GM18870 (cell line): ENCODE measurements around the gene SKIC8.
"Not testable (repeated sequence)": the region's sequence is repeated elsewhere in the genome, so short reads cannot be mapped to it uniquely, and the experiment has no call there.

Source experiments
- ATAC-seq: cut with Tn5 transposase; IDR thresholded peaks from one replicate; pipeline ENCODE4 v1.9.1; 2021; ENCODE audit warnings: moderate library complexity; ENCODE audit not compliant: unreplicated experiment

SKIC8 gene

GRCh38 chr15:78257681-78258080, 41.7 kb downstream of the SKIC8 start:
- ATAC-seq, result no peak

DNA sequence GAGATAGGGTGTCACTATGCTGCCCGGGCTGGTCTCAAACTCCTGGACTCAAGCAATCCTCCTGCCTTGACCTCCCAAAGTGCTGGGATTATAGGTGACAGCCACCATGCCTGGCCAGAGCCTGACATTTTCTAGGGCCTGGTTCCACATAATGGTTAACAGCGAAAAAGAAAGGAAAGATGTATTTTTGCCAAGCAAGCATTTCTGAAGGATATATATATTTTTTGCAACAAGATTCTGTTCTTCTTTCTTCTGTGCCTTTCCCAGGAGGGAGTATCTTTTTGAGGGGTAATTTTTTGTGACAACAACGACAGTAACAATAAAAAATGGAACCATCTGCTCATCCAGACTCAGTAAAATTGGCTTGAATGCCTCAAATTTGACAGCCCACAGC, 43.4 kb downstream of the SKIC8 start:
- no peak for ATAC-seq

- ATAC-seq, result no peak
Observed at GRCh38 chr15:78255421-78256043, 43.9 kb downstream of the SKIC8 start.

DNA sequence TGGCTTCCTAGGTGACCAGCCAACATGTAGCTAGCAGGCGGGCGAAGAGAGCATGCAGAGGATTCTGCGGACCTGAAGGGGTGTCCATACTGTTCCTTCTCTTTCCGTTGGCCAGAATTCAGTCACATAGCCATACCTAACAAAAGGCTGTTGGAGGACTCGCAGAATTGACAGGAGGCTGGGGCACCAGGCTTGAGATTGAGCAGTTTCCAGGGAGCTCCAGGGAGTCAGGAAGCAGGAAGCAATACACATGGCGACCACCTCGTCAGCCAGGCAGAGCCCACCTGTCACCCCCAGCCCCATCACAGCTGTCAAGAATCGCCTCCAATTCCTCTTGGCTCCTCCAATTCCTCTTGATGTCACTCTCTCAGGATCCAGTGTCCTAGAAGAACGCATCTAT, 48.3 kb downstream of the SKIC8 start:
- no peak for ATAC-seq

DNA sequence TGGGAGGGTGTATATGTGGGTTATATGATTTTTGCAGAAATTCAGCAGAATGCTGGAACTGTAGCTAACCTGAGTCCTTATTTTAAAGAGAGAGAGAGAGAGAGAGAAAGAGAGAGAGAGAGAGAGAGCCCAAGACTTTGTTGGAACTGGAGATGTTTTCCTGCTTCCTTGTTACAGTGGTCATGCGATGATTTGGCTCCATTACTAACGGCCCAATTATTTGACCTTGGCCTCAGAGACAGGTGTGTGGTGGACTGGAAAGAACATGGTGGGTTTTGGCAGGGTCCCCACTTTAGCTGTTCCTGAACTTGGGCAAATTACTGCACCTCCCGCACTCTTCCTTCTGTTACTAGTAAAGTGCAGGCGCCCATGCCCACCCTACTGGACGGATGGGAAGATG, 50.3 kb downstream of the SKIC8 start:
- ATAC-seq, result no peak

DNA sequence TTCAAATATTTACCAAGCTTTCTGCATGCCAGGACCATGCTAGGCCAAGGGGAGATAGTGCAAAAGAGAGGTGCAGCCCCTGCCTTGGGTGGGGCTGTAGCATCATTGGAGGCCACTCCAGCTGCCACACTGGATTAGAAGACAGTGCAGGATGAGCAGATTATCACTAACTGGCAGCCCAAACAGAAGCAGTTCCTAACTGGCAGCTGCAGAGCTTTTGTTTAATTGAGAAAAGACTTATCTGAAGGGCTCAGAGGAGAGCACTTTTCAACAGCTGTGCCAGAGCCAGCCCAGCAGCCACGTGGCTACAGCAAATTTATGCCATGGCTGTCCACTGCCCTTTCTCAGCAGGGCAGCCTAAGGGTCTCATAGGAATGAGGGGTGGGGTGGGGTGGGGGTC, 51.5 kb downstream of the SKIC8 start:
- ATAC-seq, result no peak

GRCh38 chr15:78245976-78246620, 53.3 kb downstream of the SKIC8 start:
- not testable (repeated sequence) for ATAC-seq

DNA sequence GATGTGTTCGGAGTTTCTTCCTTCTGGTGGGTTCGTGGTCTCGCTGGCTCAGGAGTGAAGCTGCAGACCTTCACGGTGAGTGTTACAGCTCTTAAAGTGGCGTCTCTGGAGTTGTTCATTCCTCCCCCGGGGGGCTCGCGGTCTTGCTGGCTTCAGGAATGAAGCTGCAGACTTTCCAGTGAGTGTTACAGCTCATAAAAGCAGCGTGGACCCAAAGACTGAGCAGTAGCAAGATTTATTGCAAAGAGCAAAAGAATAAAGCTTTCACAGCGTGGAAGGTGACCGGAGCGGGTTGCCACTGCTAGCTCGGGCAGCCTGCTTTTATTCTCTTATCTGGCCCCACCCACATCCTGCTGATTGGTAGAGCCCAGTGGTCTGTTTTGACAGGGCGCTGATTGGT, 54.0 kb downstream of the SKIC8 start:
- ATAC-seq, result not testable (repeated sequence)

DNA sequence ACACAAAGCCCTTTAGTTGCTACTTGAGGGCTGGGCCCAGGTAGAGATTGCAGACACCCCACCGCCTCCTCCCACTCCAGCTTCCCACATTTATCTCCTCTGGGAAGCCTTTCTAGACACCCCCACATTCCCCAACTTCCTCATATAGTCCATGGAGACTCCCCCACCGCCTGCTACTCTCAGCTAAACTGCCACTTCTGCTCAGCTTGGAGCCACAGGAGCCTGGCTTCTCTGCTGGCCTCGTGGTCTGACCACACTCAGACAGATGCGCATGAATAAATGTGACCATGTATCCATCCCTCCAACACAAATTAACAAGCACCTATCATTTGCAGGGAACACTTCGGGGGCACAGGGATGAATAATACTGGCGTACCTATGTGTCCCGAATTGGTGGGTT, 54.5 kb downstream of the SKIC8 start:
- no peak for ATAC-seq

DNA sequence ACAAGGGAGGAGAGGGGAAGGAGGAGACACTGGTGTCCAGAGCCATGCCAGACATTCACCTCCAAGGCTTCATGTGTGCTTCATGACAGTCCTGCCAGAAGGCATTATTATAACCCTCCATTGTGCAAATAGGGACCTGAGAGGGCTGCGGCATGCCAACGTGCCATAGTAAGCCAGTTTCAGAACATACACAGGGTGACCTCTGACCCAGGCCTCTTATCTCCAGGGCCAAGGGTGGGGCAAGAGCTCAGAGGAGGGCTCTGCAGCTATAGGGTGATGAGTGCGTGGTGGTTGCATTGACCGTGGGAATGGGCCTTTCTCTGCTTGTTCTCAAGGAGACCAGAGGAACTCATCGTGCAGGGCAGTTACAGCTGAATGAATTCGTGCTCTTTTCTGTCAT, 55.3 kb downstream of the SKIC8 start:
- ATAC-seq, result no peak

- no peak for ATAC-seq
Observed at GRCh38 chr15:78243491-78243941, 55.9 kb downstream of the SKIC8 start.

- no peak for ATAC-seq
Observed at GRCh38 chr15:78243058-78243457, 56.4 kb downstream of the SKIC8 start.

DNA sequence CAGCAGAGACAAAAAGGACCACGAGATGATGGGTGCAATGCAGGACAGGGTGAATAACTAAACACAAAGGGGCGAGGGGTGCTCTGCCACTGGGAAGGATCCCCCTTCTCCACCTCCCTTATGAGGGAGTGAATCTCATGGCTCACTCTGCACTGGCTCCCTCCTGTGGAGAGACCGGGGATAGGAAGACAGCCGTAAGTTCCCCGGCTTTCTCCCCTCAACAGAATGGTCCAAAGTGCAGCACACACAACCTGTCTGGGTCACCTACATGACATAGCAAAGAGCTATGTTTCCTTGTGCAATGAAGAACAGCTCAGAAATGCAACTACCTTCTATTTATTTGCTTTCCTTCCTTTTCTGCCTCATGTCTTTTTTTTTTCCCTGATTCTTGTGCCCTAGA, 57.3 kb downstream of the SKIC8 start:
- no peak for ATAC-seq

DNA sequence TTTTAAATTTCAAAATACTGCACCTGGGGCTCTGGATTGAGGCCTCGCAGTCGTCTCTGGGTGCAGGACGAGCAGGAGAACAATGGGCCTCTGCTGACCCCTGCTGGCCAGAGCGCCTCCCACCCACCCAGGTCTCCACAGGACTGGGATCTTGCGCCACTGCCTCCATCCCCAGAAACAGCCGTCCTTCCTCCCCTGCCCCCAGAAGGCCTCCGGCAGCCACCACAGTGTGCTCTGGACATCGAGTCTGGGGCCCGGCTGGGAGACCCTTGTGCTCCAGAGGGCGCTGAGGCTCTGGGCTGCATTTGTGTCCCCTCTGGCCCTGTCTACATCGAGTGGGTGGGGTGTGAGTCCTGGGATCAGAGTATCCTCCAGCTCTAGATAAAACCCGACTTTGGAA, 58.4 kb downstream of the SKIC8 start:
- no peak for ATAC-seq

DNA sequence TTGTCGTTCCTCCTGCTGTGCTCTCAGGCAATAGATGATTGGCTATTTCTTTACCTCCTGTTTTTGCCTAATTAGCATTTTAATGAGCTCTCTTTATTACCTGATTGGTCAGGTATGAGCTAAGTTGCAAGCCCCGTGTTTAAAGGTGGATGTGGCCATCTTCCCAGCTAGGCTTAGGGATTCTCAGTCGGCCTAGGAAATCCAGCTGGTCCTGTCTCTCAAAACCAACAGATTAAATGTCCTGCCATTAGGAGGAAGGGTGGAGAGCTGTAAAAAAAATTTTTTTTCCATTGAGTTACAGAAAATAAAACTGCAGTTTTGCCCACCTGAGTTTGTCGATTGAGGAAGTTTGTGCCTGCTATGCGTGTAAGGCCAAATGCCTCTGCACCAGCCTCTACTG, 59.6 kb downstream of the SKIC8 start:
- ATAC-seq, result no peak

DNA sequence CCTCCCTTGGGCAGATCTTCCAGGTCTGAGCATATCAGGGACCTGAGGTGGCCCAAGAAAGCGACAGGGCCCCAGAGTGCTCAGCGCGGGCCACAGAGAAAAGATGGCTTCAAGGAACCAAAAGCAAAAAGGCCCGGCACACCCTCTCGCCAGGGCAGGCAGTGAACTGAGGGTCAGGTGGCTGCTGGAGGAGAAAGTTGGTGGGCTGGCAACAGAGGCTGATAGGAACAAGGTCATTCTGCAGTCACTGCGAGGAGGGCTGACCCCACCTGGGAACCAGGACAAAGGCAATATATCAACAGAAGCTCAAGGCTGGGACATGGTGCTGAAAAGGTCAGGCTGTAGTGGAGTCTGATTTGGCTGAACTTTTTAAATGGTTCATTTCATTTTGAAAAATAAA, 62.3 kb downstream of the SKIC8 start:
- ATAC-seq, result no peak

GRCh38 chr15:78236491-78236890, 62.9 kb downstream of the SKIC8 start:
- ATAC-seq, result no peak

DNA sequence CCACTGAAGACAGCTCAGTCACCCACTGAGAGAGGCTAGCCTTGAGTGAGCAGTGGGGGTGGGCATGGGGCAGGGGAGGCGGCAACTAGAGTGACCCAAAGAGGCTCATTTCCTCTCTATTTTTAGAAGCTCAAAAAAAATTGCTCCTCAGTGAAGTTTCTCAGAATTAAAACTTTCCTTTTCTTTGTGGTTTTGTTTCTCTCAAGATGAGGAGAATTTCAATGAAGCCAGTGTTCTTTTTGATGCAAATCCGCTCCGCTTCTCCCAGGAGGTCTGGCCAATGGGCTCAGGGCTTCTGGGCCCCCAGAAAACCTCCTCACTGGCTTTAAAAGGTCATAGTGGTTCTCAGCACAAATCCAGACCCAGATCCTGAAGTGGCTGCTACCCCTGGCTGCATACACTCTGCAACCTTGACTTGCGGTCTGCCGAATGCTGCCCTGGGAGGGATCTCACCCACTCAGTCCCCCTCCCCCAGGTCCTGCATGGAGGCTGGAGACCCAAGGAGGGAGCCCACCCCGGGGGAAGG, 64.8 kb downstream of the SKIC8 start, which contains the start of gene ACSBG1:
Gene ACSBG1 (minus strand): TSS at position 51 of the 526 bp plus-strand sequence. CDS start 64 bp downstream, outside the sequence.
- no peak for ATAC-seq

GRCh38 chr15:78233496-78233895, 65.9 kb downstream of the SKIC8 start:
- no peak for ATAC-seq
